Measurements from ENCODE around the gene PRDM10.
A peak's percentile ranks its signal among the peaks of the same experiment; 100 is the strongest.
"Not testable (repeated sequence)": the region's sequence is repeated elsewhere in the genome, so short reads cannot be mapped to it uniquely, and the experiment has no call there.

Gene PRDM10

DNA sequence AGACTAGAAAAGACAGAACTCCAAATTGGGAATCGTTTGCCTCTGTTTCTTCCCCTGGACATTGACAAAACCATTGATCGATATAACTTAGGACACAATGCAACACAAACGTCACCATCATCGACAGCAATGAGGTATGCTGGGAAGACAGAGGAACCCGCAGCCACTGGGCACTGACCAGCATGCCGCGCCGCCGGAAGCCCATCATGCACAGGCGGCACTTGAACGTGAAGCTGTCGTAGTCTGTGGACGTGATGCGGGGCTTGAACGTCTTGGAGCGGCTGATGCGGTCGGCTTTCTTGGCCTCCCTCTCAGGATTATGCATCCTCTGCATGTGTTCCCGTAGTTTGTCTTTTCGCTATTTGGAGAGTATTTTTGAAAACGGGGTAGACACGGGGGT, 84.3 kb downstream of the PRDM10 start:
- intact Hi-C loops (cut with DNase I) = no loop called here
- no peak for DNase-seq

DNA sequence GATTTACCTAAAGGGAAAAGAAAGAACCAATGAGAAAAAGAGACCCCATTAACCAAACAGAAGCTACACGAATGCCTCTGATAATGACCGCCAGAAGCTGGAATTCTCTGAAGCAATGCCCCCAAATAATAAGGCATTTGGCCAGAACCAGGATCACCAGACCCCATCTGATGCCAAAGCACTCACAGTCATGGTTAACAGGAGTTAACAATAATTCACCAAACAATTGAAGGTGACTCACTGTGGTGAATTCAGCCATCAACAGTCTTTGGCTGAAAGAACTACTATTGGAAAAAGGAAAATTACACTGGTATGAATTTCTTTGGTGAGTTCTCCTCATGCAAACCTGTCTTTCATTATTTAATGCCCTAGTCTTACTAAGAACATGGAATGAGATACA, 85.4 kb downstream of the PRDM10 start:
- no peak for DNase-seq
- intact Hi-C loops (cut with DNase I) = no loop called here

DNA sequence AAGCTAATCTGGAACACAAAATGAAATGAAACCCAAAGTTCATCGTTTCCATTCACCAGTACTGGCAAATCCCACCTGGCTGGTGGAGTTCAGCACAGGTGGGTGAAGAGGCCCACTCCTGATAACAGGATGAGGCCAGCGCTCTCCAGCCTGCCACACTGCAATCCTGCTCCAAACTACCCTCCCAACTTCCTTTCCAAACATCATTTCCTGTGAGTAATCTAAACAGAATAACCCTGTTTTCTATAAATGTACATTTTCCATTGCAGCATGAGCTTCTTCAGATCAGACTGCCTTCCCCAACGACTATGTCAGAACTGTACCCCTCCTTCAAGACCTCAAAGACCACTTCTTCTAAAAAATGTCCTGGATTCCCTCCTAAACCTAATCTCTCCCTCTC, 91.3 kb downstream of the PRDM10 start:
- DNase-seq = no peak
- intact Hi-C loops (cut with DNase I) = no loop called here

DNA sequence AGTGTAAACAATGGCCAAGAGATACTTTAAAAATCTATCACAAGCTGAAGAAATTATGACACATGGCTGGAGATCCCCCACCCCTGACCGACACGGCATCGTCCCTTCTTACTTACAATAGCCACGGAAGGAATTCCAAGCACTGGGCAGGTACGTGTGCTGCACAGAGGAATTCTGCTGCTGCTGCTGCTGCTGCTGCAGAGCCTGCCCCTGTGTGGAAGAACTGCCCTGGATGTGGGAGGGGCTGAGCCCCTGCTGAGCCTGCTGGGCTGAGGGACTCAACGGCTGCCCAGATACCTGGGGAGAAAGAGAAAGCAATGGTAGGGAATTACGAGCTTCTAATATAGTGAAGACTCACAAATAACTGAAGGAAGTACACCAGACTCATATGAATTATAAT, 92.3 kb downstream of the PRDM10 start:
- intact Hi-C loops (cut with DNase I) = no loop called here

DNA sequence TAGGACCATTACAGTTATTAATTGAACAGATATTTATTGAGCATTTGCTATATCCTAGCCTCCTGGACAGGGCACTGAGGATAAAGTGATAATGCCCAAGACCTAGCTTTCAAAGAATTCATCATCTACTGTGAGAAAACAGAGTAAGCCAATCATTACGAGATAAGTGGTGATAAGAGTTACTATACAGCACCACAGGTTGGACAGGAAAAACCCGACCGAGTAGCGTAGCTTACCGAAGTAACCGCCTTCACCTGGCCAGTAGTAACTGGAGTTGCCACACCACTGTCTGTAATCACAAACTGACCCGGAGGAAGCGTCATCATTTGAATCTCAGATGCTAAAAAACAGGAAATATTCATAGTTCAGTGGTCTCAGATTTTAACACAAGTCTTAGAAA, 97.2 kb downstream of the PRDM10 start:
- no peak for DNase-seq
- intact Hi-C loops (cut with DNase I) = no loop called here

More for the DNA sequence above, 92.3 kb downstream of the PRDM10 start:
- no peak for DNase-seq

DNA sequence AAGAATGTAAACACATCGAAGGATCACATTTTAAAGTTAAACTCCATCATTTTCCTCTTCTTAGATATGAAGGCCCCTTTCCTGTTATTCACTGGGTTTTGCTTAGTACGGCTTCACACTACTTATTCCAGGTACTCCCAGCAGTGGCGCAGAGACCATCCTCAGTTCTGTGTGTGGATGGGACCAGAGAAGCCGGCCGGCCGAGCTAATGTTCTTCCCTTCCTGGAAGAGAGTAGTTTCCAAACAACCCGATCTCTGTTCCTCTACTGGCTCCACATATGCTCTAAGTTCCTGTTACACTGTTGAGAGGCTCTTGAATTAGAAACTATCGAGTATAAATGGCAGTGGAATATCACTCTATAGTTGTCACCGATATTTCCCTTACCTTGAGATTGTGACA, 106.6 kb downstream of the PRDM10 start:
- intact Hi-C loops (cut with DNase I) = loop anchor here (10.0 kb wide), 1 partner anchor 109 kb away; the partner anchor contains the start of gene PRDM10
- peak in 1 of 10 donors; percentile 21 for DNase-seq

DNA sequence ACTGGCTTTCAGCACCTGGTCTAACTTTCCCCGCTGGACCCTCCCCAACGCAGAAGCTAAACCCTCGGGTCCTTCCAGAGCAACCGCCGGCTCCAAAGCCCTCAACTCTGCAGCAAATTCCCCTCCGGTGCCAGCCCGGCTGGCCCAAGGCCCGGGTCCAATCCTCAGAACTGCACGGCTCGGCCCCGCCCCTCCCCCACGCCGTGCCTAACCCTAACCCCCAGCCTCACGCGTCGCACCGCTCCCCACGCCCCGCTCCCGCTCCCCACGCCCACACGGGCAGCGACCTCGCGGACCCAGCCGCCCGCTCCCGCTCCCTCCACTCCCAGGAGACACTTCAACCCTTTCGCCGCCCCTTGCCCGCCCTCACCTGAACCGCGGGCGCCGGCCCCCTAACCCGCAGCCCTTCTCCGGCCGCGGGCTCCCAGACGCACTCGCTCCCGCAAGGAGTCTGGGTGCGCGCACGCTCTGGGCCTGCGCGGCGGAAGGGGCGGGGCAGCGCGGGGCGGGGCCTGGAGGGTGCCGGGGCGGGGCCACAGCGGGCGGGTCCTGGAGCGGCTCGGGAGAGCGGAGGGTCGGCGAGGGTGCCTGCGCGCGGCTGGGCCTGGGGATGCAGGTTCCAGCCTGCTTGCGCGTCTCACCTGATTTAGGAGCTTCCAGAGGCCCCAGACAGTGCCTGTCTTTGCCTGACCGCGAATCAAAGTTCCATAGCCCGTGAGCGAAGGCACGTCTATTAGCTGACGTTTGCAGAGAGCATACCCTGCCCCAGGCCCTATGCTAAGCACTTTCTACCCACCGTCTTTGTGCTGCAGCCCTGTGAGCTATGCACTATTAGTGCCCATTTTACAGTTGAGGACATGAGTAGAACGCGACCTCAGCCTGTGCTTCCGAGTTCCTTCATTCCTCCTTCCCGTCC, 107.3 kb downstream of the PRDM10 start, which contains the start of gene NFRKB:
Gene NFRKB, minus strand, starts transcription at position 453 of the 916 bp plus-strand sequence. CDS start 2,729 bp downstream, outside the sequence.
- intact Hi-C loops (cut with DNase I) = loop anchor here (10.0 kb wide), 1 partner anchor 109 kb away; the partner anchor contains the start of gene PRDM10

DNA sequence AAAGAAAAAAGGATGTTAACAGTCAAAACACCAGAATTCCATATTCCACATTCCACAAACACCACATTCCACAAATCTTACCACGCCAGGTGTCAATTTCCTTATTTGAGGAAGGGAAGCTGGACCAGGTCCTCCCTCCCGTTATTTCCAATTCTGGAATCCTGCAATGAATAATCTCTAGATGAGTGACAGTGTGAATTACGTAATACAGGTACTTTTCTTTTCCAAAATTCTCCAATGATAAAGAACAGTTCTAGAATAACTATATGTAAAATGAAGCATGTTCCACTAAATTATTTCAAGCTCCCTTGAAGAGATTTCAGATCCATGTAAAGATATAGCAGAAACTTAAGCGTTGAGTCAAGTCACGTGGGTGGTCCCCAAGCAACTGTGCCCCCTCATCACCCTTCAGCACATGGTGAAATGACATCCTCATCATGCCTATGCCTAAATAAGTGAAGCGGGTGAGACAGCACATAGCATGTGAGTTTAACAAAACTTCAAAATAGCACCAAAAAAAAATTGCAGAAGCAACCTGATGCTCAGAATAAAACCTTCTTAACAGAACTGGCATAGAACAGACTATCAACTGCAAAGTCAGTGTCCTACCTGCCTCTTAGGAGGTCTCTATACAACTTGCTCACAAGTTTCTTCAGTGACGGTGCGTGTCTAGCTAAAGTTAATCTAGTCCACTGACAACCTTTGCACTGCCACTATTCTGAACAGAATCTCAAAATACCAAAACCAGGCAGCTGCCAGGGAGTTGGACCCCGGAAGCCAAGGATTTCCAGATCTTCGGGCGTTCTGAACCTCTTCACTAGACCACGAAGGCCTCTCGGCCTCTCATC, 108.1 kb downstream of the PRDM10 start:
- no peak for DNase-seq
- intact Hi-C loops (cut with DNase I) = loop anchor here (10.0 kb wide), 1 partner anchor 110 kb away; the partner anchor contains the start of gene PRDM10

More for the DNA sequence above, 107.3 kb downstream of the PRDM10 start, which contains the start of gene NFRKB:
- DNase-seq = peak; percentile 71 to 98 (median 87)

DNA sequence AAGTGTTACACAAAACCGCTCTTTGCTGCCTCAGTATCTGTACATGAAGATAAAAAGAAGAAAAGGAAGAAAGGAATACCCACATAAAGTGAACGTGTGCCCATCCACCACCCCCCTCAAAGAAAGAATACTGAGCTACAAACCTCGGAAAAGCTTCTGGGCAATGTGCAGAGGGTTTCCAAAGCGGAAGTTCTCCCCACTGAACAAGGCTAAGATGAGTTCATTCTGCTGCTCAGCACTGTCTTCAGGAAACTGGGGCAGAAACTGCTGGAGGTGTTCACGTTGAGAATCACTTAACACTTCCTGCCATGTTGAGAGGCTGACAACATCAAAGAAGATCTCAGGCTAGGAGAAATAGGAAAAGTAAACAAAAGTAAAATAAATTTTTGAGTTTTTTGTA, 114.2 kb downstream of the PRDM10 start:
- intact Hi-C loops (cut with DNase I) = no loop called here
- no peak for DNase-seq

DNA sequence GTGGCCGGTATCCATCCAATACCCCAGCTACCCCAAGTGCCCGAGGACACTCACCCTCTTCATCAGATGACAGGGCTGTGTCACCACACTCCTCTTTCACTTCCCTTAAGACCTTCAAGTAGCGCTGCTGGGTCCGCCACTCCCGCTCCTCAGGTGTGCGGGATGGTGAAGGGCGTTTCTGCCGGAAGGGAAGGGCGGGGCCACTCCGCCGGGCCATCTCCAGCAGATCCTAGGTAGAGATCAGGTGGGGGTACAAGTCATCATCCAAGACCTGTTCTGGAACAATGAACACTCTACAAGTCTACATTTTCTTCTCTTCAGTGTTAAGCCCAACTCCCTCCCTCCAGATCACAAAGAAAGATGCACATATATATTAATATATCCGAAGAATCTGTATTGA, 117.3 kb downstream of the PRDM10 start:
- intact Hi-C loops (cut with DNase I) = no loop called here
- DNase-seq = no peak

DNA sequence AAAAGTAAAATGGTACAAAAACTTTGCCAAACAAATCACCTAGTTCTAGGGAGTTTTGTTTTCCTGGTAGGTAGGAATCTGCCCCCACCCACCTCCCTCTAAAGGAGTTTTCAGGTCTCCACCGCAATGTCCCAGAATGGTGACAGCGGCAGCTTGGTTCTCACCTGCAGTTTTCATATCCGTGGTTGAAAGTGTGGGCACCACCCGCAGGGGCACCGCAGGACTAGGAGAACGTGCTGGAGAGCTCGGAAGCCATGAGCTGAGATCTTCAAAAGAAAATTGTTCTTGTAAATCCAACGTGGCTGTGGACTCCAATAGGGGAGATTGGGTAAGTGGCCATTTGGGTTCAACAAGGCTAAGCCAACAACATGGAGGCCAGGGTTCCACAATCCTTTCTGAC, 118.1 kb downstream of the PRDM10 start:
- intact Hi-C loops (cut with DNase I) = no loop called here
- DNase-seq = no peak

DNA sequence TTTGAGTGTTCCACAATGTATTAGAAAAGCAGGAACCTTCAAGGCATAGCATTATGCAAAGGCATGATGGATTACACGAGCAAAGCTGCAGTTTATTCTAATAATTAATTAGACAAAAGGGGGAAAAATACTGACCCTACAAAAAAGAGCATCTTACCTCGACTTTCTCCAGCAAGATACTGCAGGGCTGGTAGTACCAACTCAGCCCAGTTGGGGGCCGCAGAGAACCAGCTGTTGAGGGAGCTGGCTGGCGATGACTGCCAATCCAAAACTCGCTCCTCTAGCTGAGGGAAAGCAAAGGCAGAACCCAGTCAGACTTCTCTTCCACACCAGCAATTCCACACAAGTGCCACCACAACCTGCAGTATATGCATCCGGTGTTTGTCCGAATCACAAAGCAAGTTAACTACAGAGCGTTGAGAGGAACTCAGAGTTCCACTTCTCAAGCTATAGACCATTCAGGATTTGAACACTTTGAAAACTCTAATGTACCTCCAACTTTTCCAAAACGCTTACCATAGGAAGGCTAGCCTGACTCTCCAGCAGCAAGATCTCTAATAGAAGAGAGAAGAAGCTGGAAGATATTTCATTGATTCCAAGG, 121.0 kb downstream of the PRDM10 start:
- intact Hi-C loops (cut with DNase I) = no loop called here
- peak in 5 of 10 donors; percentile 22 to 91 (median 54) for DNase-seq

DNA sequence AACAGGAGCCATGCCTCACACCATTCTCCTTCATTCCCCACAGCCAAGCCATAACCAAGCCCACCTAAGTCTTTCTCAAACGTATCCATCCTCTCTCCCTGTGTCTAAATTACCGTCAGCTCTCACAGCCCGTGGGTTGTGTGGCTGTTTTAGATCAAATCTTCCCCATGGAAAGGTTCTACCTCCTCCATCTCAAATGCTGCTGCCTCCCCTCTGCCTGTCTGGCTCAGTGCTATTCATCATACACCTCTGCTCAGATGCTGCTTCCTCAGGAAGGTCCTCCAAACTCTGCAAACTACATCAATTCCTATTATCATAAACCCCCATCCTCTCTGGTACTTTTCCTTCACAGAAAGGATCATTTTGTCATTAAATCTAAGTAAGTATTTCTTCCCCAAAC, 122.3 kb downstream of the PRDM10 start:
- intact Hi-C loops (cut with DNase I) = no loop called here
- DNase-seq = no peak

DNA sequence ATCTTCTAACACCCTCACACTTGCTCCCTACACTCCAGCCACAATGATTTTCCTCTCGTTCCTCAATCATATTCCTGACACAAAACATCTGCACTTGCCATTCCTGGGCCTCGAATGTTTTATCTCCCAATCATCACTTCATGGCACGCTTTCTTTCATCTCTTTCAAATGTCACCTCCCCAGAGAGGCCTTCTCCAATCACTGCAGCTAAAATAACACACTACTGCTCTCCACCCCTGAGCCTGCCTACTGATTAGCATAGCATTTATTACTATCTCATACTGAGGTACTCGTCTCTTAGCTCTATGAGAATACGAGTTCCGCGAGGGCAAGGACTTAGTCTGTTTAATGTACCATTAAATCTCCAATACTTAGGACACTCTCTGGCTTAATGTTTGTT, 130.7 kb downstream of the PRDM10 start:
- intact Hi-C loops (cut with DNase I) = no loop called here
- DNase-seq = no peak

DNA sequence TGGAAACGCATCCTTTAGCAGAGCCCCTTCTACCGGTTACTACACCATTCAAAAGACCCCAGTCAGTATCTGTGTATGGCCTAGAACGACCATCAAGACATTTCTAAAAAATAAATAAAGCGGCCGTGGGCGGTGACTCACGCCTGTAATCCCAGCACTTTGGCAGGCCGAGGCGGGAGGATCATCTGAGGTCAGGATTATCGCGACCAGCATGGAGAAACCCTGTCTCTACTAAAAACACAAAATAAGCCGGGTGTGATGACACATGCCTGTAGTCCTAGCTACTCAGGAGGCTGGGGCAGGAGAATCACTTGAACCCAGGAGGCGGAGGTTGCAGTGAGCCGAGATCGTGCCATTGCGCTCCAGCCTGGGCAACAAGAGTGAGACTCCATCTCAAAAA, 134.0 kb downstream of the PRDM10 start:
- intact Hi-C loops (cut with DNase I); DNase-seq: not testable (repeated sequence)

DNA sequence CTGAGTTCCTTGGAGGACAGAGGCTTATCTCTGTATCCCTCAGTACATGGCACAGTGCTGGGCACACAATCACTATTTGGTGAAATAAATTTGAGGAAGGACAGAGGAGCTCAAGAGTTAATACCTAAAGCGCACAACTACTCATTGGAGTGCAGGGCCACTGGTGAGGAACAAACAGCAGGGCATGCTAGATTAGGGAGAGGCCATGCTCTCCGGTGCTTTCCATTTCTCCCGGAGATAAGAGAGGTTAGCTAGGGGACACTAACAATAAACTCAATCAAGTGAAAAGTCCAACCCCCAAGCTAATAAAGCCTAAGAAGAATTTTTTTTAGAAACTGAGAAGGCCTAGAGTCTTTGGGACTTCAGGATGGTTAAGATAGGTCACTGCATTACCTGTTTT, 136.3 kb downstream of the PRDM10 start:
- intact Hi-C loops (cut with DNase I) = no loop called here
- DNase-seq = no peak

DNA sequence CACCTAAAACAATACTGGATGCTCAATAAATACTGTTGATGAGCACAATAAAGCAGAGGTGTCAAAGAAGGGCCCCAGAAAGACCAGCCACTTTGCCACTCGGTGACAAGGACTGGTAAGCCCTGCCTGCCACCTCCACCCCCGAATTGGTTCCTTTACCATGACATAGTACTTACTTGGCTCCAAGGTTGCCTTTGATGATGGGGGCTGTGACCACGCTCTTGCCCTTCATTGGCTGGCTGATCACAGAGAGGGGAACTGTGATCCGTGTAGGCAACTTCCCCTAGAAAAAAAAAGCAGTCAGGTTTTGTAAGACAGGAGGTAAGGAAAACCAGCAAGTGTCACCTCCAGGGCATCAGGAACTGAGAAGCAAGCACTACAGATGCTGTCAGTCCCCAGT, 136.9 kb downstream of the PRDM10 start:
- intact Hi-C loops (cut with DNase I) = no loop called here
- DNase-seq = no peak

DNA sequence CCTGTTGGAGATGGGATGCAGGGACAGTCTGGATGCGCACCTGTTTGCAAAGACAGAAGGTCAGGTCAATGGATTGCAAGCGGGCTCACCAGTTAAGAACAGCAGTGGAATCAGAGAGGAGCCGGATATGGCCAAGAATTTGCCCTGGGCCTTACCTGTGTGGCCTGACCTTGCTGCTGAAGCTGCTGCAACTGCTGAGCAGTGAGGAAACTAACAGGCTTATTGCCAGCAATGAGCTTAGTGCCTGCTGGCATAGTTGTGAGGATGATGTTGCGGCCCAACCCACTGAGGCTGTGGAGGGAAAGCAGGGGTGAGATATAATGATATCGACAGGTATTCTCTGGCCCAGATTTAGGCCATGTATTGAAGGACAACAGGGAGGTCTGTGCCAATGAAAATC, 137.8 kb downstream of the PRDM10 start:
- no peak for DNase-seq
- intact Hi-C loops (cut with DNase I) = no loop called here

DNA sequence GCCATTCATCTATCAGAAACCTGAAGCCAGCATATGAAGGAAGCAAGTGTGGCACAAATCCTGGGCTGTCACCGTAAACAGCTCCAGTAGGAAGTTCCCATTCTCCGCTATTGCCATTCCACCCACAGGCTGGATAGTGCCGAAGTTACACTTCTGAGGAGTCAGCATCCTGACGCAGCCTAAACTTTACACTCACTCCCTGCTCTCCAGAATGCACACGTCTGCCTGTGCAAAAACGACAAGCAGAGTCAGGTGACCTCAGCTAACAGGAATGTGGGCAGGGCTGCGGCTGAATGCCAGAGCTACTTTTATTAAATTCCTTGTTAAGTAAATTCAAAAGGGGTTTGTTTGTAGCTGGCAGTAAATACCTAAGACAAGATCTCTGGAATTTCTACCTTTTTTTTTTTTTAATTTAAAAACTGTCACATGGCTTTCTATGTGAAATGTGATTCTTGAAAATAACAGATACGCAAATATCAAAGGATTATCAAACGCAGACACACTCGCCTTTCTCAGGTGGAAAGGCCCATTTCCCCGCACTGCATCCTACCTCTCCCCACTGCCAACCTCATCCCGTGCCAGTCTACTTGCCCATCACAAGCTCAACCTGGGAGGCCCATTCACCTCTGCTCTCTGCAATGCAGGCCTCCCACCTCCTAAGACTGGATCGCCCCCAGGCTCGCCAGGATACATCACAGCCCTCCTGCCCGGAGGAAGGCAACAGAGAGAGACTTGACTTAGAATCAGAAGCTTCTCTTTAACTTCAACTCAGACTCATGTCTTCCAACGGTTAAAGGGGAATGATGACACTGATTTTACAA, 140.7 kb downstream of the PRDM10 start:
- DNase-seq = no peak

DNA sequence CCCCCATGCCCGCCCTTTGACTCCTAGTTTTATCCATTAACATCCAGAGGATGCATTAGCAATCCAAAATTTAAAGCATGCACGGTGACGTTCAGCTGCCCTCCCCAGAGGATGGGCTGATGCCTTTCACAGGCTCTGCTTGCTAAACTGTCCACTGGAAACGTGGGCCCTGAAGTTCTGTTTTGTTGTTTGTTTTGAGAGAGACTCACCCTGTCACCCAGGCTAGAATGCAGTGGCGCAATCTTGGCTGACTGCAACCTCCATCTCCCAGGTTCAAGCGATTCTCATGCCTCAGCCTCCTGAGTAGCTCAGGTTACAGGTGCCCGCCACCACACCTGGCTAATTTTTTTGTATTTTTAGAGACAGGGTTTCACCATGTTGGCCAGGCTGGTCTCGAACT, 146.6 kb downstream of the PRDM10 start:
- intact Hi-C loops (cut with DNase I) = no loop called here

More for the DNA sequence above, 140.7 kb downstream of the PRDM10 start:
- intact Hi-C loops (cut with DNase I) = no loop called here

More for the DNA sequence above, 146.6 kb downstream of the PRDM10 start:
- DNase-seq = no peak
